ENCODE results near the gene NOP58. TPM values are rescaled to one million over a fixed set of nuclear protein-coding genes. Genes with fewer than 3 reads are reported as not detected.

NOP58 gene
- total and polyA plus RNA-seq, 2 of the 4 experiments (the other 2 are of a cell fraction) = 45.3 to 54.0 TPM

GRCh38 chr2:202289394-202290204 lies 24.0 kb downstream of the NOP58 start:
- H2BK120ac ChIP-seq (ENCODE audit: low read depth, low read length) = no peak overlapping the region
- no peak overlapping the region for H3K4me3 ChIP-seq (ENCODE audit: insufficient read depth, low read depth, low read length)
- ChIA-PET CTCF (no interaction called here), POLR2A (ENCODE audit: unreplicated experiment) (no interaction called here)
- H3K14ac ChIP-seq (replicated peaks; ENCODE audit: low read depth, low read length) = no peak overlapping the region
- no TSS peak for BruUV-seq (replicated peaks)
- H3K23ac ChIP-seq (ENCODE audit: low read depth, low read length) = no peak overlapping the region
- no peaks in the 10 kb centered on the region for H3K9me3 ChIP-seq (ENCODE audit: control insufficient read depth, insufficient read depth, low read length)
- H3K27me3 ChIP-seq (ENCODE audit: control insufficient read depth, insufficient read depth, low read length) = no peaks in the 10 kb centered on the region
- no peak overlapping the region for H2BK15ac ChIP-seq (ENCODE audit: low read depth, low read length)
- no peak for ATAC-seq (ENCODE audit: low read depth)
- H3K56ac ChIP-seq (ENCODE audit: extremely low read depth, insufficient read depth, low read length) = no peak overlapping the region
- H3K9me1 ChIP-seq (ENCODE audit: insufficient read depth, low read length) = no peaks in the 10 kb centered on the region; the same call in 1 of the 2 replicates
- no peak overlapping the region; a peak in 1 of 4 replicates for H4K8ac ChIP-seq (ENCODE audit: low read depth in 2 of 2, low read length in 2 of 2)
- no peak overlapping the region for H3K9ac ChIP-seq (ENCODE audit: low read depth, low read length)
- intact Hi-C loops (cut with micrococcal nuclease) = loop anchor here (2.0 to 5.0 kb wide), 2 partner anchors 23 to 88 kb away; partner anchors contain the start of gene BMPR2
- no peak for DNase-seq
- H3K18ac ChIP-seq (ENCODE audit: low read depth, low read length) = no peak overlapping the region
- H2AFZ ChIP-seq (replicated peaks; ENCODE audit: low read length, poor library complexity) = no peak overlapping the region
- WGBS, 2 experiments (ENCODE audit: extremely low coverage in 2 of 2, insufficient read length in 1 of 2) = no CpG with 5 or more reads among the region's 9 CpGs
- H2AK5ac ChIP-seq (ENCODE audit: low read depth, low read length) = no peak overlapping the region
- peaks cover 7% of the 10 kb centered on the region for H3K4me1 ChIP-seq (ENCODE audit: control insufficient read depth, insufficient read depth, low read length)
- dilution Hi-C loops (cut with HindIII; ENCODE audit: low sequenced_read_pairs, unreplicated experiment) = no loop called here
- H3K36me3 ChIP-seq (ENCODE audit: control insufficient read depth, insufficient read depth, low read length) = peaks cover 44% of the 10 kb centered on the region
- no peak overlapping the region for H4K5ac ChIP-seq (ENCODE audit: low read depth, low read length)
- no peak overlapping the region for H4K91ac ChIP-seq (ENCODE audit: insufficient read depth, low read depth, low read length)
- in situ Hi-C loops (cut with MboI; ENCODE audit: low sequenced_read_pairs) = no loop called here
- H3K79me1 ChIP-seq (ENCODE audit: low read depth in 1 of 2, low read length in 2 of 2) = peaks cover 11 to 46% of the 10 kb centered on the region in 2 experiments
- no peak overlapping the region for H2BK20ac ChIP-seq (ENCODE audit: low read depth, low read length)
- no peak overlapping the region for H3K4ac ChIP-seq (ENCODE audit: low read depth, low read length)
- H4K20me1 ChIP-seq (ENCODE audit: insufficient read depth, low read length) = no peaks in the 10 kb centered on the region; the same call in none of the 2 replicates
- peak overlapping the region; percentile 70 for H3K27ac ChIP-seq (ENCODE audit: insufficient read depth, low read length)
- H2AK9ac ChIP-seq (replicated peaks; ENCODE audit: low read depth, low read length, poor library complexity) = no peak overlapping the region
- no peak overlapping the region for H3K4me2 ChIP-seq (ENCODE audit: low read depth, low read length)
- H2BK5ac ChIP-seq (ENCODE audit: low read depth, low read length, poor library complexity, severe bottlenecking) = peak overlapping the region; percentile 85
- TF ChIP-seq SMC3 (IDR thresholded peaks at IDR 0.05; ENCODE audit: low read depth, low read length) (no peak), ELK1 (IDR thresholded peaks at IDR 0.05; ENCODE audit: borderline replicate concordance, low read depth, low read length) (no peak), BHLHE40 (IDR thresholded peaks at IDR 0.05; ENCODE audit: low read depth, low read length) (no peak), MXI1 (IDR thresholded peaks at IDR 0.05; ENCODE audit: borderline replicate concordance, low read depth, low read length) (no peak), CTCF (conservative IDR thresholded peaks at IDR 0.05; ENCODE audit: low read depth, low read length) (no peak), RFX5 (IDR thresholded peaks at IDR 0.05; ENCODE audit: low read depth, low read length) (no peak), USF2 (IDR thresholded peaks at IDR 0.05; ENCODE audit: low read depth, low read length) (no peak), MAZ (IDR thresholded peaks at IDR 0.05; ENCODE audit: borderline replicate concordance, low read depth, low read length) (no peak), MAFK (IDR thresholded peaks at IDR 0.05; ENCODE audit: low read depth, low read length) (no peak), FOS (IDR thresholded peaks at IDR 0.05; ENCODE audit: low read depth, low read length) (no peak), CEBPB (IDR thresholded peaks at IDR 0.05; ENCODE audit: low read depth, low read length) (no peak), CHD1 (IDR thresholded peaks at IDR 0.05; ENCODE audit: low read depth, low read length) (no peak), NFE2L2 (IDR thresholded peaks at IDR 0.05; ENCODE audit: low read depth, low read length) (no peak), RAD21 (IDR thresholded peaks at IDR 0.05; ENCODE audit: low read length) (no peak), POLR2A (IDR thresholded peaks at IDR 0.05; ENCODE audit: low read depth, low read length) (no peak)

Measured in IMR-90 (cell line).